ENCODE data around the gene ABCB10.
A peak's percentile ranks its signal among the peaks of the same experiment; 100 is the strongest.
"Not testable (repeated sequence)": the region's sequence is repeated elsewhere in the genome, so short reads cannot be mapped to it uniquely, and the experiment has no call there.

Gene ABCB10

GRCh38 chr1:229536982-229537381 lies 21.5 kb downstream of the ABCB10 start:
- no peak for DNase-seq (ENCODE audit: low spot score)

- no peak for DNase-seq (ENCODE audit: low spot score)
Observed at GRCh38 chr1:229535230-229535629, 23.3 kb downstream of the ABCB10 start.

- no peak for DNase-seq (ENCODE audit: low spot score)
Observed at GRCh38 chr1:229531326-229531725, 27.2 kb downstream of the ABCB10 start.

GRCh38 chr1:229529639-229530038 lies 28.9 kb downstream of the ABCB10 start:
- DNase-seq (ENCODE audit: low spot score), result no peak

- no peak for DNase-seq (ENCODE audit: low spot score)
Observed at GRCh38 chr1:229526695-229527094, 31.8 kb downstream of the ABCB10 start.

DNA sequence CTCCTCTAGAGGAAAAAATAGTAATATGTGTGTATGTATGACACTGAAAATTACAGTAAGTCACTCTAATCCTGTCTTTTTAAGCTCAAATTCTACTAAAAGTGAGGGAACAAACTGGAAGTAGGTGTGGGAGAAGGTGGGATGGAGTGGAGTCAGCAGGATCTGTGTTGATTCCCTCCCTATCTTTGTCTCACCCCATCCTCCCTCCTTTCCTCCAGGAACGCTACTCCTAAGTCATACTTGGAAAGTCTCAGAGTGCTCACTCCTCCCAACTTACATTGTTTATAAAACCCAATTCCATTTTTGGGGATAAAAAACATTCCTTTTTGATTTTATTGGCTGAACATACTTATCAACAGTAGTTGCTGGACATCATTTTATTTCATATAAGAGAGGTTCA lies 35.5 kb downstream of the ABCB10 start:
- DNase-seq (ENCODE audit: low spot score), result no peak

DNA sequence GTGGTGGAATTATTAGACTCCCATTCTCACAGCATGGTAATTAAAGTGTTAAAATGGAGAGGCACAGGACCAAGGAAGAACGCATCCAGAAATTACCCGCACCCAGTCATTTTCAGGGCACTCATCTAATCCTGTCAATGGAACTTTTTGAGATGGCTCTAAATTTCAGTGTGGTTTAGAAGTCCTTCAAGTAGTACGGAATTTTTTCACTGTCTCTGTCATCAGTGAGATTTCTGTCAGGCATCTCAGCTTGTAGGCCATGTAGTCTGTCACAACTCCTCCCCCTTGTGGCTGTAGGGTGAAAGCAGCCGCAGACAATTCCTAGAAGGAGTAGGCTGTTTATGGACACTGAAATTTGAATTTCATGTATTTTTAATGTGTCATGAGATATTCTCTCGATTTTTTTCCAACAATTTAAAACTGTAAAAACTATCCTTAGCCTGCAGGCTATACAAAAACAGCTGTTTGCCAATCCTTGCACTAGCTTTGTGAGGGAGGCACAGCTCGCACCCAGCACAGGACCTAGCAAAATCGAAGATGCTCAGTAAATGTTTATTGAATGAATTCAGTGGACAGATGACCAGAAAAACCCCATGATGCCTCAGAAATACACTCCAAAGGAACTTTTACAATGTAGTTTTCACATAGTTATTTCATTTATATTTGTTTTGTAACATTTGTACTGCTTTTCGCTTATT lies 43.8 kb downstream of the ABCB10 start:
- peak; percentile 79 for DNase-seq (ENCODE audit: low spot score)

DNA sequence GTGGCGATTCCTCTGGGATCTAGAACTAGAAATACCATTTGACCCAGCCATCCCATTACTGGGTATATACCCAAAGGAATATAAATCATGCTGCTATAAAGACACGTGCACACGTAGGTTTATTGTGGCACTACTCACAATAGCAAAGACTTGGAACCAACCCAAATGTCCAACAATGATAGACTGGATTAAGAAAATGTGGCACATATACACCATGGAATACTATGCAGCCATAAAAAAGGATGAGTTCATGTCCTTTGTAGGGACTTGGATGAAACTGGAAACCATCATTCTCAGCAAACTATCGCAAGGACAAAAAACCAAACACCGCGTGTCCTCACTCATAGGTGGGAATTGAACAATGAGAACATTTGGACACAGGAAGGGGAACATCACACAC lies 46.9 kb downstream of the ABCB10 start:
- DNase-seq (ENCODE audit: low spot score), result not testable (repeated sequence)

GRCh38 chr1:229511201-229511600 lies 47.3 kb downstream of the ABCB10 start:
- DNase-seq (ENCODE audit: low spot score), result not testable (repeated sequence)

GRCh38 chr1:229509576-229509975 lies 48.9 kb downstream of the ABCB10 start:
- no peak for DNase-seq (ENCODE audit: low spot score)

GRCh38 chr1:229508823-229509337 lies 49.6 kb downstream of the ABCB10 start:
- no peak for DNase-seq (ENCODE audit: low spot score)

GRCh38 chr1:229507951-229508822 lies 50.3 kb downstream of the ABCB10 start, which contains the start of gene NUP133:
Gene NUP133, minus strand, starts transcription at chr1:229508341. Its CDS starts 92 bp downstream, at chr1:229508249.
- peak; percentile 98 for DNase-seq (ENCODE audit: low spot score)

GRCh38 chr1:229507502-229507901 lies 51.0 kb downstream of the ABCB10 start:
- no peak for DNase-seq (ENCODE audit: low spot score)

- no peak for DNase-seq (ENCODE audit: low spot score)
Observed at GRCh38 chr1:229506633-229507032, 51.9 kb downstream of the ABCB10 start.

GRCh38 chr1:229495782-229496181 lies 62.7 kb downstream of the ABCB10 start:
- DNase-seq (ENCODE audit: low spot score), result no peak

- no peak for DNase-seq (ENCODE audit: low spot score)
Observed at GRCh38 chr1:229487181-229487580, 71.3 kb downstream of the ABCB10 start.

DNA sequence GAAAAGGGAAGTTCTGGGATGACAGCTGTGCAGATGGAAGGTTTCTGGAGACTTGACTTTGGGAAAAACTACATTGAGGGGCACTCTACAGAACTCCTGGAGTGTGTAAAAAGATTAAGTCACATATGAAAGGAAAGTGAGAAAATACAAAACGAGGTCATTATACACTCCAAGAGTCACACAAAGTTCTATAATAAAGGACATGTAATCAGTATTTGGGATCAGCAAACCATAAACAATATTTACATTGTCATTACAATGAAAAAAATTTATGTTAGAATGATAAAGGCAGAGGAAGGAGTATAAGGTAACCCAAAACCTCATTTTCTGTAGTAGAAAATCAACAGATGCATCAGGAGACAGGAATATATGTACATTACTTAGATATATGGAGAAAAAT lies 73.2 kb downstream of the ABCB10 start:
- DNase-seq (ENCODE audit: low spot score), result no peak

- DNase-seq (ENCODE audit: low spot score), result no peak
Observed at GRCh38 chr1:229482511-229482910, 76.0 kb downstream of the ABCB10 start.

- no peak for DNase-seq (ENCODE audit: low spot score)
Observed at GRCh38 chr1:229480495-229480894, 78.0 kb downstream of the ABCB10 start.

- no peak for DNase-seq (ENCODE audit: low spot score)
Observed at GRCh38 chr1:229479660-229480399, 78.7 kb downstream of the ABCB10 start.

DNA sequence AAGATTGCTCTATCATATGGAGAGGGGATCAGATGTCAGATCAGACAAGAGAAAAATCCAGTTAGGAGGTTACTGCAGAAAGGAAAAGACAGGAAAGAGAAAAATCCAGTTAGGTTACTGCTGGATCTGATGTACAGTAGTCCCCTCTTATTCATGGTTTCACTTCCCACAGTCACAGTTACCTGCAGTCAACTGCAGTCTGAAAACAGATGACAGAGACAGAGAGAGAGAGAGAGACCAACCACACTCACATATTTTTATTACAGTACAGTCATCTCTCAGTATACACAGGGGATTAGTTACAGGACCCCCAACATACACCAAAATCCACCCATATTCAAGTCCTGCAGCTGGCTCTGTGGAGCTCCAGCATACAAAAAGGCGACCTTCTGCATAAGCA lies 79.7 kb downstream of the ABCB10 start:
- no peak for DNase-seq (ENCODE audit: low spot score)

- DNase-seq (ENCODE audit: low spot score), result not testable (repeated sequence)
Observed at GRCh38 chr1:229475859-229476258, 82.6 kb downstream of the ABCB10 start.

Measured in hematopoietic multipotent progenitor cell treated with erythropoietin and hydrocortisone succinate and interleukin-3 and kit ligand, for 17 days (in vitro differentiated cells).